NCI-H2196 (cell line): Measurements from ENCODE around the gene RAB3C.
"Not testable (repeated sequence)": the region's sequence is repeated elsewhere in the genome, so short reads cannot be mapped to it uniquely, and the experiment has no call there.

Source experiments
- DNase-seq: peaks from one replicate; lab custom pipeline; 2025; ENCODE audit not compliant: unreplicated experiment; lab: John Stamatoyannopoulos, UW

RAB3C gene

DNA sequence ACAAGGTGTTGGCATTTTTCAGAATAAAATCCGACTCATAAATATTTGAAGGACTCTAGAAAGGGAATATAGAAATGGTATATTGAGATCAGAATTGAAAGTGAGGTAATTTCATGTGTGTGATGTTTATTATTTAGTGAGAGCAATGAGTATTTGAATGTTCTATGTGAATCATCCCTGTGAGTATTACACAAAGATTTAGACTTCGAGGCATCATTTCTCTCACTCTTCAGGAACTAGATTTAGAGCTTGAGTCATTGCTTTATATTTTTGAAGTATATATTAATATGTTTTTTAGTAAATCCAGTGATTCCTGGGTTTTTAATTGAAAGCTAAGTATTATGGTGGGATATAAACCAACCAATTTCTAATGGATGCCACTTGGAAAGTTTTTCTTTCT is 91.2 kb downstream of the RAB3C start:
- DNase-seq: no peak

DNA sequence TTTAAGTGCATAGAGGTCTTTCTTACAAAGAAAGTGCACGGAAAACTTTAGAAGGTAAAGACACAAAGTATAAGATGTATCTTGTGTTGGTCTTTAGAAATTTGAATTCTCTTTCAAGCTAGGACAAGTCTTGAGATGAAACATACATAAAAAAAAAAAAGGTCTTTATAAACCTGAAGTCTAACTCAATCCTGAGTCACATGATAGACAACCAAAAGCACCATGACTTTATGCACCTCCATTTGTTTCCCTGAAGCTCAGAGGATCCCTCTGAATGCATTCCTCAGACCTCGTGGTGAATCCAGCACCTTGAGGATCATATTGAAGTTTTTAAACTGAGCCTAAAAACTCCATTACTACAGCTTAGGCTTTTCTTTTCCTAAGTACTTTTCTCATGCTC is 91.8 kb downstream of the RAB3C start:
- DNase-seq: no peak

DNA sequence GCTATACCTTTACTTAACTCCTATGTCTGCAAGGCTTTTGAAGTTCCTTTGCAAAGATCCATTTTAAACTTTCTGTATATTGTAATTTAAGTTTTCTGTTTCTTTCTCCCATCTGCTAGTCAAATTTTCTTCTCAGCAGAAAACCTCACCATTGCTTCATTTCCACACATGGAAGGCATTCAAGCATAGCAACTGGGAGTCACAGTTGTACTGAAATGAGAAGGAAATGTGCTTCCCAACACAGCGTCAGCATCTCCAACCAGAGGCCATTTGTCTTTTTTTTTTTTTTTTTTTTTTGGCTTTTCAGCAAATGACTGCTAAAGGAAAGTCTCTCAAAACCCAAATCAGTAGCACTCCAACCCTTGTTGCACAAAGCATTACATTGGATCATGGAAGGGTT is 92.5 kb downstream of the RAB3C start:
- DNase-seq: no peak

DNA sequence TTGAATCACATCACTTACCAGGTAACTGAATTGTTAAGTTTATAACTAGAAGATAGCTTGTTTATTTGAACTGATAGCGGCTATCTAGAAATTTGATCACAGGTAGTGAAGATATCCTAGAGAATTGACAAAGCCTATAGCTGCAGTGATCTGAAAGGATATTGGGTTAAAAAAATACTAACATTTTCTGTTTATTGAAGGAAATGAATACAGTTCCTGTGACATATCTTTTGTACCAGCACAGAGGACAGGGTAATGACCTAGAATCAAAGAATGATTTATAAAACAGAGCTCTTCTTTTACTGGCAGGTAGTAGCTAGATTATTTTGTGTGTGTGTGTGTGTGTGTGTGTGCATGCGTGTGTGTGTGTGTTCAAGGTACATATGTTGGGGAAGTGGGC is 94.8 kb downstream of the RAB3C start:
- DNase-seq: no peak

DNA sequence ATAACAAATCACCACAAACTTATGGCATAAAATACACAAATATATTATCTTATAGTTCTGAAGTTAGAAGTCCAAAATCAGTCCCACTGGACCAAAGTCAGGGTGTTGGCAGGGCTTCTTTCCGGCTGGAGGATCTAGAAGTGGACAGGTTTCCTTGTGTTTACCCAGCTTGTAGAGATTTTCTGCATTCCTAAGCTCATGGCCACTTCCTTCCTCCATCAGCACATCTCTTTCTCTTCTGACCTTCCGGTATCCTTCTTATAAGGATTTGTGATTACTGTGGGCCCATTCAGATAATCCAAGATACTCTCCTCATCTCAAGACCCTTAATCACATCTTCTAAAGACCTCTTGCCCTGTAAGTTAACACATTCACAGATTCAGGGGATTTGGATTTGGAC is 97.6 kb downstream of the RAB3C start:
- no peak for DNase-seq

DNA sequence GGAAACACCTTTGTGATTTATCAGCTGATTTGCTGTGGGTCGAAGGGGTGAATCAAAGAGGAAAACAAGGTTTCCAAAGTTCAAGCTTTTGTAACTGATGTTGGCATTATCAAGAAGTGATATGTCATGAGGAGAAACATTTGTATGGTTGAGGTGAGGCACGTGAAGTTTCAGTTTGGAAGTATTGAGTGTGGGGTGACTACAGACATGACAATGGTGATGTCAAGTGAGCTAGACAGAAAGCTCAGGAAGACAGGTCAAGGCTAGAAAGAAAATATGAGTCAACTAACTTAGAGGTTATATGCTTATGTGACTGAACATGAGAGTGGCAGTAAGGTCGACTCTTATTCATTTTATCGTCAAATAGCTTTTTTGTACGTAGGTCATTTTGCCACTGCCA is 99.1 kb downstream of the RAB3C start:
- DNase-seq: no peak

DNA sequence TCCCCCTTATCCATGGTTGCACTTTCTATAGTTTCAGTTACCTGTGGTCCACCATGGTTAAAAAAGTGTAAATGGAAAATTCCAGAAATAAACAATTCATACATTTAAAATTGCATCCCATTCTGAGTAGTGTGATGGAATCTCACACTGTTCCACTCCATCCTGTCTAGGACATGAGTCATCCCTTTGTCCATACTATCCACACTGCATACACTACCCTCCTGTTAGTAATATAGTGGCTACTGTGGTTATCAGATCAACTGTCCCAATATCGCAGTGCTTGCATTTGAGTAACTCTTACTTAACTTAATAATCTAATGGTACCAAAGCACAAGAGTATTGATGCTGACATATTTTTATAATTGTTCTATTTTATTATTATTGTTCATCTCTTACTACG is 100.7 kb downstream of the RAB3C start:
- no peak for DNase-seq

DNA sequence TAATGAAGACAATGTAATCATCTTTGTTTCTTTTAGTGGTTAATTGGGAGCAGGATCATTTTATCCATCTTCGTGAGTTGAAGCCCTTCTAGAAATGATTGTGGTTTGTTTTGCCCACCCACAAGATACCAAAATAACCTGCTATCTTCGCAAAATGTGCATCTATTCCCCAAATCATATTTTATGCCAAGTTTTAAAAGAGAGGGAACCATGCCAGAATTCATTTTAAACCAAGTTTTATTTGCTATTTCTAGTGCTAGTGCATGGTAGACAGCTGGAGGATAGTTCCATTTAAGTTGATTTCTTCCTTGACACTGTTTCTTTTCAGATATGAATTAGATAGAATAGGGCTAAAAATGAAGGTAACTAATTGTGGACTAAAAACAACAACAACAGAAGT is 104.2 kb downstream of the RAB3C start:
- no peak for DNase-seq

DNA sequence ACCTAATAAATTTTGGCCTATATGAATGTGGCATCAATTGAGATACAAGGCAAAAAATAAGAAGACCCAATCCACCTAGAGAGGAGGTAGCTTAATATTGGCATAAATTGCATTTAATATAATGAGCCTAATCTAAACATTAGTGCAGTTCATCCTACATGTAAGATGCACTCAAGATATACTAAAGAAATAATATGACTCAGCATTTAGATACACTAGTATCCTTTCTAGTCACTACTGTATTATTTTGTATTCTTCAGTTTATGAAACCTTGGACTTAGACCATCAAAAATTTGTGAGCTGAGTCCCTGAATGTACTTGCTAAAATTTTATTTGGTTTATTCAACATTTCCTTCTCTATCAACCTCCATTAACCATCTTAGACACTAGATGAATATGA is 104.7 kb downstream of the RAB3C start:
- no peak for DNase-seq

DNA sequence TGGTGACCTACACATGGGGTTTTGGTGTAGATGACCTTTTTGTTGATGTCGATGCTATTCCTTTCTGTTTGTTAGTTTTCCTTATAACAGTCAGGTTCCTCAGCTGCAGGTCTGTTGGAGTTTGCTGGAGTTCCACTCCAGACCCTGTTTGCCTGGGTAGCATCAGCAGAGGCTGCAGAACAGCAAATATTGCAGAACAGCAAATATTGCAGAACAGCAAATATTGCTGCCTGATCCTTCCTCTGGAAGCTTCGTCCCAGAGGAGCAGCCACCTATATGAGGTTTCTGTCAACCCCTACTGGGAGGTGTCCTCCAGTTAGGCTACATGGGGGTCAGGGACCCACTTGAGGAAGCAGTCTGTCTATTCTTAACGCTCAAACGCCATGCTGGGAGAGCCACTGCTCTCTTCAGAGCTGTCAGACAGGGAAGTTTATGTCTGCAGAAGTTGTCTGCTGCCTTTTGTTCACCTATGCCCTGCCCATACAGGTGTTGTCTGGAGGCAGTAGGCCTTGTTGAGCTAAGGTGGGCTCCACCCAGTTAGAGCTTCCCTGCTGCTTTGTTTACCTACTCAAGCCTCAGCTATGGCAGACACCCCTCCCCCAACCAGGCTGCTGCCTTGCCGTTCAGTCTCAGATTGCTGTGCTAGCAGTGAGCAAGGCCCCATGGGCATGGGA is 116.3 kb downstream of the RAB3C start:
- not testable (repeated sequence) for DNase-seq

DNA sequence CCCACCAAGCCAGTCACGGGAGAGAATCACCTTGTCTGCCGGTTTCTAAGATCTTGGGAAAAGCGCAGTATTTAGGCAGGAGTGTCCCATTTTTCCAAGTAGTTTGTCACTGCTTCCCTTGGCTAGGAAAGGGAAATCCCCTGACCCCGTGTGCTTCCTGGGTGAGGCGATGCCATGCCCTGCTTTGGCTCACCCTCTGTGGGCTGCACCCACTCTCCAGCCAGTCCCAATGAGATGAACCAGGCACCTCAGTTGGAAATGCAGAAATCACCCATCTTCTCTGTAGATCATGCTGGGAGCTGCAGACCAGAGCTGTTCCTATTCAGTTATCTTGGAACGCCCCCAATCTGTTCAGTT is 116.9 kb downstream of the RAB3C start:
- DNase-seq: no peak

DNA sequence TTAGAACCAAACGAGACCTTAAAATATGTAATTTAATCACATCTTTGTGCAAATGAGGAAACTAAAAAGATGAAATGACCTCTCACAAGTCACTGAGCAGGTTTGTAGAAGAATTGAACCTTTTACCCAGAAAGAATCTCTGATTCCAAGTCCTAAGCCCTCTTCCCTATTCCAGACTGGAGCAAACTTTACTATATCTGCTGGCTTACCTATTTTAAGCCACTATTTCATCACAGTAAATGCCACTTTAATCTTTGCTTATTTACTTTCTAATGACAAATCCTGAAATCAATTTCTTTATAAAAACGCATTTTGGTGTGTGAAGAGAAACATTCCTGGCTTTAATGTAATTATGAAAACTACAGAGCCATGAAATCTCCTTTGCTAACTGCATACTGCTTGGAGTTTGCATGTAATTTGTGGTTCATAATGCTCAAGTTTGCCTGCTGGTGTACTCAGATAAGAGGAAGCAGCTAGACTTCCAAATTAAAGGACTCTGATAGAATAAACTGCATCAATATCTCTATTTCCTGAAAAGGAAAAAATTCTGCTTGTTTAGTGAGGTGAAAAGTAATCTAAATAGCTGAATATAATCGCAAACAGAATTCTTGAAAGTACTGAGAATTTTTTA is 121.2 kb downstream of the RAB3C start:
- no peak for DNase-seq

DNA sequence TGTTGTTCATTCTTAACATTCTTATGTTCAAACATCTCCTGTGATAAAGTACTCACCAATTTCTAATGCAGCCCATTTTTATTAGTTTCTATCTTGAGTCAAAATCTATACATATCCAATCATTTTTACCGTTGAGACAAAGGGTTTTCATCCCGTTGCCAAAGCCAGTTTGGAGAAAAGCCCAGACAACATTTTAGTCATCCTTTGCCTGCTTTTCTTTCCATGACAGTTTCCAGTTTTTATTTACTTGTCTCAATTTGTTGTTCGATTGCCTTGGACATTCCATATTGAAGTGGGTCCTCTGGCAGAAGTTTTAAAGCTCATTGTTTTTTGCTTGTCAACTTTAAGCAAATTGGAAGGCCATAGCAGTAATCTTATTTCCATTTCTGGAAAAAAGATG is 123.9 kb downstream of the RAB3C start:
- no peak for DNase-seq

DNA sequence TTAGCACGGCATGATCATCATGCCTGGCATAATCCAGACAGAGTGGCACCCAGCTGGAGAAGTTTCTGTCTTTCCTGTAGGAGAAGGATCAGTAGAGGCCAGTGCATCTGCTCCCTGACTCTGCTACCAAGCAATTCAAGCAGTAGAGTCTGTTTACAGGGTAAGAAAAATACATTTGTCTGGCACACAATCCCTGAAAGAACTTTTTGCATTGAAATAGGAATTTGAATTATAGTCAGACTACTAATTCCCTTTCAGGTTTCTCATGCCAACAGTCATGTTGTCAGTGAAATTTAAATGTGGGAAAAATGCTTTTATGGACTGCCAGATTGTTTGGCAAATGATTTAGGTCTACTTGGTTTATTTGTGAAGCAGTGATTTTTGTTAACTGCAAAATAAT is 125.6 kb downstream of the RAB3C start:
- no peak for DNase-seq

DNA sequence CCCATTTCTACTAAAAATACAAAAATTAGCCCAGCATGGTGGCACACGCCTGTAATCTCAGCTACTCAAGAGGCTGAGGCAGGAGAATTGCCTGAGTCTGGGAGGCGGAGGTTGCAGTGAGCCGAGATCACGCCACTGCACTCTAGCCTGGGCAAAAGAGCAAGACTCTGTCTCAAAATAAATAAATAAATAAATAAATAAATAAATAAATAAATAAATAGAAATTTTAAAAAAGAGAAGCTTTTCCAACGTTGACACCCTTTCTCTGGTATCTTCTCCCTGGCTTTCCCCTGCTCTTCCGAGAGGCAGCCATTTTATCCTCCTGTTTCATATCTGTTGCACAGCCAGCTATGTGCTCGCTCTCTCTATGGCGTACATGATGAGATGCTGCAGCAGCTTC is 127.5 kb downstream of the RAB3C start:
- DNase-seq: not testable (repeated sequence)

DNA sequence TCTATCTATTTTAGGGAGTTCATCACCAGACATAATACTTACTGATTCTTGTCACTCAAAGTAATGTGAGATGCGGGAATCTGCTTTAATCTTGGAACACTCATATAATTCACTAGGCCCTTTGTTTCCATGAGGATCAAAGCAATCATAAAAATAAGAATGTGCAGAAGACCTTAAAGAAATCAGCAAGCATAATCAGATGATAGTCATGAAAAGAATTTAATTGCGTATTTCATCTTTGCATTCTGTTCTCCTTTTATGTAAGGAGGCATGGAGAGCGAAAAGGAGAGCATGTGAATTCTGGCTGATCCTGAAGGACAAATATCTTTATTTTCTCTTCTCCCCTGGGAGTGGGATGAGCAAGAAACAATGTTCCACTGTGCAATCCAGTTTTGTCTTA is 128.0 kb downstream of the RAB3C start:
- DNase-seq: no peak

DNA sequence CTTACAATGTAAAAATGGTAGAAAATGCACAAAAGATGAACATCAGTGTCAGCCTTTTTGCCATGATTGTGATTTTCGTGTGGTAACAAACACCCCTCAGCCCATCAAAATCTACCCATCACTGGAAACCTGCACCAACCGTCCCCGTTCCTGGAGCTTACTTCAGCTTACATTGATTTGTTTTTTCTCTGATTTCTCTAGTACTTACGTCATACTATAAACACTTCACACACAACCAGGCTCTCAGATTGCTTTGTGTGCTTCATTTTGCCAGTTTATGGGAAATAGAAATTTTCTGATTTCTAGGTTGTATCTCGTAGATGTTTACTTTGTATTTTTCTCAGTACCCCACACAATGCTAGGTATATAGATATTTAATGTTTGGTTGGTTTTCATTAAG is 129.1 kb downstream of the RAB3C start:
- no peak for DNase-seq

DNA sequence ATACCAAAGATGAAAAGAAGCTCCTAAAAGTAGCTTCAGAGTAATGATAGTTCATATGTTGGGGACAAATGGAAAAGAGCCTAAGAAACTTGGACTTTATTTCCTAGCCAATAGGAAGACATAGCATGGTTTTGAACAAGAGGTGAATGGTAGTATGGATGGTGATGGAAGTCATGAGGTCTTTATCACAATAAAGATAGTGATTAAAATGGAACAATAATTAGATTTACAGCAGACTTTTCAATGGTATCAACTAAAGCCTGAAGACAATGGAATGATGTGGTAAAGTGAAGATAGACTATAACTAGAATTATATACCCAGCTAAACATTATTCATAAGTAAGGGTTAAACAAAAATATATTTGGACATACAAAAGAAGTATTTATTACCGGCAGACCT is 131.2 kb downstream of the RAB3C start:
- DNase-seq: no peak

DNA sequence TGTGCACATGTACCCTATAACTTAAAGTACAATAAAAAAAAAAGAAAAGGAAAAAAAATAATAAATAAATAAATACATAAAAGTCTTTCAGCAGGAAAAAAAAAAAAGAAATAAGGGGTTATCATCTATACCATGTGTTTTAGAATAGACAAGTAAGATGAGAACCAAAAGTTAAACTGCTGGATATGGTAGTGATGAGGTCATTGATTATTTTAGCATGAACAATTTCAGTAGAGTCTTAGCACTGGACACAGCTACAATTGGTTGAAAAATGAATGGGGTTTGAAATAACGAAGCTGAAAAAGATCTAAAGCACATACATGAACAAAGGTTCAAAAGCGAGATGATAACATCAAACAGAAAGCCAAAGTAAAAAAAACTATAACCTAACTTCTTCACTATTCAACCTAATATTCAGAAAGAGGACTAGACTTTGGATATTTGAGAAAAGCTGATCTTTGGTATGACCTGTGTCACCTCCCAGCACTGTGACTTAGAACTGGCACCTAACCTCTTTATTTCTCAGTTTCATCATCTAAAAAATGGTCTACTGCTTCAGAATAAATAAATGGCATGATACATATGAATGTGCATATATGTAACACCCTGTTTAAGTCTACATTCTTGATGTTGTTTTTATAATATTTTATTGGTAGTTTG is 133.3 kb downstream of the RAB3C start:
- DNase-seq: no peak

DNA sequence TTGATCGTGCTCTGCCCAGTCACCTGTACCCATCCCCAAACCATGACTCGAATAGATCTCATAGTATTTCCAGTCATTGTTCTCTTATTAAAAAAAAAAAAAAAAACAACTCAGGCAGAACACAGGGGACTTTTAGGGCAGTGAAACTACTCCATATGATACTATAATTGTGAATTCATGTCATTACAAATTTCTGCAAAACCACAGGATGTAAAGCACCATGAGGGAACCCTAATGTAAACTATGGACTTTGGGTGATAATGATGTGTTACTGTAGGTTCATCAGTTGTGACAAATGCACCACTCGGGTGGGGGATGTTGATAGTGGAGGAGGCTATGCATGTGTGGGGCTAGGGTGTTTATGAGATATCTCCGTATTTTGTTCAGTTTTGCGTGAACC is 133.8 kb downstream of the RAB3C start:
- DNase-seq: no peak

DNA sequence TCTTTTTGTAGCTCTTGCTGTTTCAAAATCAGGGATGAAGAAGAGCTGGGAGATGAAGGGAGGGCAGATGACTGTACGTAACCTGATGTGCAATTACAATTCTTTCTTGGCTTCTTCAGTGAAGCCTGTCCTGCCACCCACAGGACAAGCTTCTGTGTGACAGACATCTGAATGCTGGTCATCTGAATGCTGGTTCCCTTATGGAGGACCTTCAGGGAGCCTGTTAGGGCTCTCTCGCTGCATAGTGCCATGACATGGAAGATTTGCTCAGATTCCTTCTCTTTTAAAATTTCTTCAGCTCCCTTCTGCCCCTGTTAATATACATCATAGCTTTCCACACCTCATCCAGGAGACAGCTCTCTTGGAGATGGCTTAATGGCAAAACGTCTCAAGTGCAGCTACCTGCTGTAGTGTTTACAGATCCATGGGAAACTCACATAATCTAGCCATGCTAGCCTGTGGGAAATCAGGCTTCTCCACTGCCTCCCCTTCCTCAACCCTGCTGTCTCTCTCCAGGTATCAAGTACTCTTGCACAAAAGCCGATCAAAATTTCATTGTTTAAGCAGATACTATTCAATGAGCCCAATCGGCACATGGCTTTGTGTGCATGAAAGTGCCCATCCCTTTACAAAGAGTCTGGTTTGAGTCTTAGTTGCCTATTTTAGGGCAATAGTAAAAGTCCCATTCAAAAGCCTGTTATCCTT is 134.6 kb downstream of the RAB3C start:
- DNase-seq: no peak
